Left lung (tissue), 10 donors: ENCODE results near the gene HDAC9. TPM values are rescaled to one million over a fixed set of nuclear protein-coding genes. Genes with fewer than 3 reads are reported as not detected.

Experiments used
- ATAC-seq: fragments of 200-7000 bp; cut with Tn5 transposase; one replicate; pipeline ENCODE4 v1.9.1; 2020; ENCODE audit warnings: moderate library complexity
- DNase-seq, 4 donors: peaks; one replicate each; pipeline ENCODE4 v3.0.0-alpha.2; 2013 to 2020
- H3K27ac ChIP-seq, 2 donors: fragments of 200-600 bp; sonication (generic) in 1 of 2; one replicate each; pipeline versions ENCODE4 v1.5.0 to v1.8.0; 2020 to 2021
- H3K27me3 ChIP-seq, 2 donors: fragments of 200-600 bp; sonication (generic) in 1 of 2; one replicate each; pipeline versions ENCODE4 v1.5.0 to v1.8.0; 2020 to 2021
- H3K36me3 ChIP-seq, 2 donors: fragments of 200-600 bp; sonication (generic) in 1 of 2; one replicate each; pipeline versions ENCODE4 v1.5.0 to v1.8.0; 2020 to 2021
- H3K4me1 ChIP-seq, 2 donors: fragments of 200-600 bp; one replicate each; pipeline ENCODE4 v1.8.0; 2021
- H3K4me3 ChIP-seq, 2 donors: fragments of 200-600 bp; sonication (generic) in 1 of 2; one replicate each; pipeline versions ENCODE4 v1.5.0 to v1.8.0; 2020 to 2021; ENCODE audit warnings: mild to moderate bottlenecking in 1 of 2
- H3K9me3 ChIP-seq, 2 donors: fragments of 200-600 bp; sonication (generic) in 1 of 2; one replicate each; pipeline versions ENCODE4 v1.5.0 to v1.8.0; 2020 to 2021
- intact Hi-C, 2 donors: fragments of 100-400 bp; cut with DNase I; formaldehyde crosslinking; loops; one replicate each; pipeline versions ENCODE4 v1.11.2 to v1.14.2; 2022
- polyA plus RNA-seq, 6 donors: library from polyadenylated mRNA; unstranded; fragments of 120-200 nt; gene quantifications; one replicate each; pipeline ENCODE4 v1.2.1, GENCODE V29; 2013; ENCODE audit not compliant: insufficient read length in 6 of 6
- total RNA-seq, 2 donors: library from RNA; stranded (reverse); fragmentation: NEBNext Ultra II Directional; extraction: Animal tissue kit (Norgen Biotek cat#: 25700); gene quantifications; one replicate each; pipeline ENCODE4 v1.2.1, GENCODE V29; 2021
- TF ChIP-seq, protein P1 (sequence below), 2 donors: fragments of 200-600 bp; sonication (generic) in 1 of 2; IDR thresholded peaks; one replicate each; pipeline versions ENCODE4 v1.5.0 to v1.8.0; 2021; ENCODE audit warnings: antibody characterized with exemption in 2 of 2
- donor health status: DM: no; HTN: yes; CAD: no.
- donor health status: DM: no; HTN: no; CAD: no.

HDAC9 gene
- total and polyA plus RNA-seq, 8 donors, result 6.7 to 13.2 (median 9.6) TPM

- peaks cover 0 to 9% of the 10 kb centered on the region in 2 donors for H3K4me1 ChIP-seq
- no peak overlapping the region for H3K27ac ChIP-seq
- intact Hi-C loops, result no loop called here
- TF ChIP-seq, protein P1, sequence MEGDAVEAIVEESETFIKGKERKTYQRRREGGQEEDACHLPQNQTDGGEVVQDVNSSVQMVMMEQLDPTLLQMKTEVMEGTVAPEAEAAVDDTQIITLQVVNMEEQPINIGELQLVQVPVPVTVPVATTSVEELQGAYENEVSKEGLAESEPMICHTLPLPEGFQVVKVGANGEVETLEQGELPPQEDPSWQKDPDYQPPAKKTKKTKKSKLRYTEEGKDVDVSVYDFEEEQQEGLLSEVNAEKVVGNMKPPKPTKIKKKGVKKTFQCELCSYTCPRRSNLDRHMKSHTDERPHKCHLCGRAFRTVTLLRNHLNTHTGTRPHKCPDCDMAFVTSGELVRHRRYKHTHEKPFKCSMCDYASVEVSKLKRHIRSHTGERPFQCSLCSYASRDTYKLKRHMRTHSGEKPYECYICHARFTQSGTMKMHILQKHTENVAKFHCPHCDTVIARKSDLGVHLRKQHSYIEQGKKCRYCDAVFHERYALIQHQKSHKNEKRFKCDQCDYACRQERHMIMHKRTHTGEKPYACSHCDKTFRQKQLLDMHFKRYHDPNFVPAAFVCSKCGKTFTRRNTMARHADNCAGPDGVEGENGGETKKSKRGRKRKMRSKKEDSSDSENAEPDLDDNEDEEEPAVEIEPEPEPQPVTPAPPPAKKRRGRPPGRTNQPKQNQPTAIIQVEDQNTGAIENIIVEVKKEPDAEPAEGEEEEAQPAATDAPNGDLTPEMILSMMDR (IDR thresholded peaks at IDR 0.05), result no peak
- no peaks in the 10 kb centered on the region for H3K36me3 ChIP-seq
- ATAC-seq (peak; percentile 33), DNase-seq (no peak)
- no peaks in the 10 kb centered on the region for H3K27me3 ChIP-seq
- H3K9me3 ChIP-seq, result no peaks in the 10 kb centered on the region
- H3K4me3 ChIP-seq, result no peak overlapping the region
These were observed 56.9 kb downstream of the HDAC9 start for GRCh38 chr7:18552316-18552916.

GRCh38 chr7:18552943-18553604, 57.5 kb downstream of the HDAC9 start:
- no peaks in the 10 kb centered on the region for H3K36me3 ChIP-seq
- intact Hi-C loops, result no loop called here
- H3K9me3 ChIP-seq, result no peaks in the 10 kb centered on the region
- ATAC-seq, result no peak
- no peaks in the 10 kb centered on the region for H3K27me3 ChIP-seq
- no peak overlapping the region for H3K4me3 ChIP-seq
- peaks cover 0 to 9% of the 10 kb centered on the region in 2 donors for H3K4me1 ChIP-seq
- TF ChIP-seq, protein P1 (IDR thresholded peaks at IDR 0.05), result no peak
- H3K27ac ChIP-seq, result no peak overlapping the region
- DNase-seq, result no peak

DNA sequence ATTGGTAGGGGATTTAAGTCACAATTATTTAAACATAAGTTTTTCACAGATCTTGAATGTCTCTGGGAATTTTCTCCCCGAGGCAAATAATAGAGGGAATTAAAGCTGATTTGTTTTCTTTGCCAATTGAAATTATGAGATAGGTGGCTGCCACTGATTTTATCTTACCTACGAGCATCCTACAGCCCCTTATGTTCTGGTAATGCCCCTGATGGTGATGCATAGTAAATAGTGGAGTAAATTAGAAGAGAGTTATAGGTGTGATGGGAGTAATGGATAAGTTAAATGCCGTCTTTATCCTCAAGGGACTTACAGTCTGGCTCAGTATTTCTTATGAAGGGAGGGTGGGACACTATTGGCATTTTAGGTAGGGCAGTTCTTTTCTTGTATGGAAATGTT, 58.1 kb downstream of the HDAC9 start:
- H3K27me3 ChIP-seq, result no peaks in the 10 kb centered on the region
- no peaks in the 10 kb centered on the region for H3K36me3 ChIP-seq
- H3K4me1 ChIP-seq, result peaks cover 0 to 9% of the 10 kb centered on the region in 2 donors
- TF ChIP-seq, protein P1 (IDR thresholded peaks at IDR 0.05), result no peak
- no peak overlapping the region for H3K4me3 ChIP-seq
- DNase-seq, result no peak
- no peak overlapping the region for H3K27ac ChIP-seq
- no peak for ATAC-seq
- no peaks in the 10 kb centered on the region for H3K9me3 ChIP-seq
- intact Hi-C loops, result no loop called here

DNA sequence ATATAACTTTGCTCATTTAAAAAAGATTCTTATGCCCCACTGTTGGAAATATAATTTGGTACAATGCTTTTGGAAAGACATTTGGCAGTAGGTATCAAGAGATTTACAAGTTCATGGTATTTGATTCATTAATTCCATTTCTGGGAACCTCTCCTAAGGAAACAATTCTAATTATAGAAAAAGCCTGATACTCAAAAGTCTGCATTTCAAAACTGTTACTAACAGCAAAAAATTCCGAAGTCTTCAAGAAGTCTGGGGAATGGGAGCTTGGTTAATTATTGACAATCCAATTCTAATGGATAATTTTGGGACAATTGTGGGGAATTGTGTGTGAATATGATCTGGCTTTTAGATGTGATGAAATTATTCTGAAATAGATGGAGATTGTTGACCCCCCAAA, 59.6 kb downstream of the HDAC9 start:
- intact Hi-C loops, result no loop called here
- Histone ChIP-seq H3K27me3 (no peaks in the 10 kb centered on the region), H3K36me3 (no peaks in the 10 kb centered on the region), H3K9me3 (no peaks in the 10 kb centered on the region), H3K4me1 (peaks cover 0 to 9% of the 10 kb centered on the region in 2 donors), H3K27ac (no peak overlapping the region), H3K4me3 (no peak overlapping the region)
- DNase-seq, result no peak
- ATAC-seq, result no peak
- TF ChIP-seq, protein P1 (IDR thresholded peaks at IDR 0.05), result no peak

DNA sequence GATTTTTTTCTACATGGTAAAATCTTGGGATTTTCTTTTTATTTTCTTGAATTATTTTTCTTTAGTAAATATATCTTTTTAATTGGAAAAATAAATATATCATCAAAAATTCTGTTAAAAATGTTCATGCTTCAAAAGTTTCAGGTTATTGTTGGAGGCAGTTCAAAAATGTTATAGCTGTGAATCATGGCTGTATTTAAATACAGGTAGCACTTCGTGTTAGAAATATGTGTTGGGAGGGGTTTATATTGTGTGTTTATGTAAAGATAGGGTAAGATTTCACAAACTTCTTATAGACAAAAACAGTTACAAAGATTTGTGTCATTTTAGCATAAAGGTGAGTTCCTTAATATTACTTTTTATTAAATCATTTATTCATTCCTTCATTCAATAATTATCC, 60.4 kb downstream of the HDAC9 start:
- intact Hi-C loops, result no loop called here
- no peak for DNase-seq
- no peaks in the 10 kb centered on the region for H3K9me3 ChIP-seq
- H3K4me3 ChIP-seq, result no peak overlapping the region
- no peak for ATAC-seq
- H3K27ac ChIP-seq, result no peak overlapping the region
- H3K36me3 ChIP-seq, result no peaks in the 10 kb centered on the region
- TF ChIP-seq, protein P1 (IDR thresholded peaks at IDR 0.05), result no peak
- H3K4me1 ChIP-seq, result peaks cover 0 to 9% of the 10 kb centered on the region in 2 donors
- no peaks in the 10 kb centered on the region for H3K27me3 ChIP-seq
